ENCODE measurements around the gene DAB1. TPM values are rescaled to one million over a fixed set of nuclear protein-coding genes. Genes with fewer than 3 reads are reported as not detected.
"Not testable (repeated sequence)": the region's sequence is repeated elsewhere in the genome, so short reads cannot be mapped to it uniquely, and the experiment has no call there.

The DAB1 gene
- total RNA-seq, 2 donors from 2014 or later, result 0.91 to 1.8 TPM

DNA sequence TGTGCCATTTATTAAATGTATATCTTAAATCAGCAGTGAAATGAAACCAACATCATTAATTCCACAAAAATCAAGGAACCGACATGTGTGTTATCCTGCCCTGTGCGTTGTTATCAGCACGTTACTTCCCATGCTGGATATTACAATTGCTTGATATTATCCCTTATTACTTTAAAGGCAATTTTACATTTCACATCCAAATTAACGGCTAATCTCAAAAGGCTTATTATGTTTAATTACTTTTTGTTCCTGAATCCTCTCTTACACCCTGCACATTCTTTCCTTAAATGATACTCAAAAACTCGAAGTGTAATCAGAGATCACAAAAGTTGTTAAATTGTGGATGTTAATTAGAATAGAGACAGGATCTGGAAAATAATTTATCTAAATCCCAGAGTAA is 167.9 kb downstream of the DAB1 start:
- DNase-seq, result no peak
- intact Hi-C loops (cut with DNase I), result loop anchor here in 1 of 2 donors (5.0 kb wide), 1 partner anchor 211 kb away; no protein-coding TSS in a partner anchor
- no peak for ATAC-seq

DNA sequence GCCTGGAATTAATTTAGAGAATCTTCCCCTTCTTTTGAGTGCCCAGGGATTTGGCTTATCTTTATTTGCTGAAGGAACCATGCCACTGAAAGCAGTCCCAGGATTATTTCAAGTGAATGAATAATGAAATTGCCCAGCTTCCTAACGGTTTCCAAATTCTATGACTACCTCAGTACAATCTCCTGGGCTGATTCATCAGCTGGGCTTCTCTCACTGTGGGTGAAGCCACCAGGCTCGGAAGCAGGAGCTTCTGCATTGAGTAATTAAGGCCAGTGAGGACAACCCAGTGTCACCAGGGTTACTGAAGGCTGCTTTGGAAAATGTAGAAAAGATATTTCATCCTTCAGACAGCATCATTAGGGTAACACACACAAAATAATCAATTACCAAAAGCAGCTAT is 169.8 kb downstream of the DAB1 start:
- no peak for DNase-seq
- intact Hi-C loops (cut with DNase I), result no loop called here
- peak in 1 of 2 donors; percentile 84 for ATAC-seq

GRCh38 chr1:57252597-57253294 is 171.1 kb downstream of the DAB1 start:
- intact Hi-C loops (cut with DNase I), result no loop called here
- ATAC-seq (peak in 1 of 2 donors; percentile 57), DNase-seq (no peak)

- DNase-seq (no peak), ATAC-seq (no peak)
- intact Hi-C loops (cut with DNase I), result no loop called here
These were observed 173.8 kb downstream of the DAB1 start for GRCh38 chr1:57250021-57250420.

DNA sequence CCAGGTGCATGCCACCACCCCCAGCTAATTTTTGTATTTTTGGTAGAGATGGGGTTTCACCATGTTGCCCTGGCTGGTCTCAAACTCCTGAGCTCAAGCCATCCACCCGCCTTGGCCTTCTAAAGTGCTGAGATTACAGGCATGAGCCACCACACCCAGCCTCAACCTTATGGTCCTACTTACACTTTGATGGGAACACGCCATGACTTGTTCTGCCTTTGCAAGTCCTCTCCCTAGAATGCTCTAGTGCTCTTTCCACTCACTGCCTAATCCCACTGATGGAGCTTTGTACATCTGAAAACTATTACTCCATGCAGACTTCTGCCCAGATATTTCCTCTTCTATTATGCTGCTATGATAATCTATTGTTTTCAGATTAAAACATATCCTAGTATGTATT is 174.3 kb downstream of the DAB1 start:
- DNase-seq (no peak), ATAC-seq (no peak)
- intact Hi-C loops (cut with DNase I), result no loop called here

GRCh38 chr1:57248830-57249229 is 175.0 kb downstream of the DAB1 start:
- DNase-seq, result no peak
- intact Hi-C loops (cut with DNase I), result no loop called here
- ATAC-seq, result no peak

- intact Hi-C loops (cut with DNase I), result no loop called here
These were observed 185.6 kb downstream of the DAB1 start for GRCh38 chr1:57238233-57238781.

DNA sequence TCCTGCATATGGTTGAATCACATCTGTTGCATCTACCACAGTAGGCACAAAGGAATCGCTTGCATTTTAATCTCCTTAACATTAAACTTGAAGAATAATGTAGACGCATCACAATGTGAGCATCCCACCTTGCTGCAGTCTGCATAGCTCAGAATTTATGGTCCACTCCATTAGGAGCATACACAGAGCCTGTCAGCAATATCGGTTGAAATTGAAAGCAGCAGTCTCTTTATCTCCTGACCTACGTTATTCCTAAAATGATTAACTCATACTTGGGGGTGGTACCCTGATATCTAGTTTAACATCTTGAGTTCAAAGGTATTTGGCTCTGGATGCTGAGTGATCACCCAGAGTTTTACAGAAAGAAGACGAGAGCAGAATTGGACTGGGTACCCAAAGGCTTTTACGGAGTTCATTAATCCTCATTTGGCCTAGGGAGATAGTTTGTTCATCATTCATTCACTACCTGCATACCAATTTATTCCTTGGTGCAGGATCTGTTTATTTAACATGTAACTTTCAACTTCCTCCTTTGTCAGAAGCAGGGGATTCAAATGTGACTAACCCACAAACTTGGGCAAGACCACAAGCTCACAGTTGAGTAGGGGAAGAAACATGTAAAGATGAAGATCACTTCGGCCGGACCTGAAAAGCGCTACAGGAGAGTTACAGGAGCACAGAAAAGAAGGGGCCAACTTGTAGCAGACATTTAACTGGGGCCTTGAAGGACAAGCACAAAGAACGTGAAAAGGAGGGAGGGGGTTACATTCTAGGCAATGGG is 187.9 kb downstream of the DAB1 start:
- intact Hi-C loops (cut with DNase I), result no loop called here
- no peak for ATAC-seq
- no peak for DNase-seq

More at GRCh38 chr1:57238233-57238781, 185.6 kb downstream of the DAB1 start:
- DNase-seq, result no peak
- ATAC-seq, result peak in 1 of 2 donors; percentile 62

DNA sequence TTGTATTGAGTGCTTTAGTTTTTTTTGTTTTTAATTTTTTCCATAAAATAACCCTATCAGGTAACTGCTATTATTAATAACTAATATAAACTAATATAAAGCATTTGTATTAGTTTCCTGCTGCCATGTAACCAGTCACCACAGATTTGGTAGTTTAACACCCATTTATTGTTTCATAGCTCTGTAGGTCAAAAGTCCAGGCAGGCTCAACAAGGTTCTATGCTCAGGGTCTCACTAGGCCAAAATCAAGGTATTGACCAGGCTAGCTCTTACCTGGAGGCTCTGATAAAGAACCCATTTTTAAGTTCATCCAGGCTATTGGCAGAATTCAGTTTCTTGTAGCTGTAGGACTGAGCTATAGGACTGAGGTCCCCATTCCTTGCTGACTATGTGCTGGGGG is 189.4 kb downstream of the DAB1 start:
- ATAC-seq (no peak), DNase-seq (no peak)
- intact Hi-C loops (cut with DNase I), result no loop called here

DNA sequence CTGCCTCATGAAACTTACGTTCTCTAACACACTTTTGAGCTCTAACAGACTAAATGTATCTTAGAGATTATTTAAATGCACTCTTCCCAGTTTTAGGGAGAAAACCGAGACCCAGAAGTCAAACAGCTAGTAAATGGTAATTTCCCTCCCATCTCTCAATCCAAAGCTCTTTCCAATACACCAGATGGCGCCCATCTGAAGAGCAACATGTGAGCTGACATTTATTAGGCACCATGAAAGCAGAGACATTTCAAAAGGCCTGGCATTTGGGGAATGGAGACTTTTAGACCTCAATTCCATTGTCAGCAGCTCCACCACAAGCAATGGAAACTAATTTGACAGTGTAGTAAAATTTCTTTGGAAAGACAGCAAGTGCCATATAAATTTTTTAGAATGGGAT is 191.4 kb downstream of the DAB1 start:
- DNase-seq (no peak), ATAC-seq (no peak)
- intact Hi-C loops (cut with DNase I), result no loop called here

- intact Hi-C loops (cut with DNase I), result no loop called here
- DNase-seq (no peak), ATAC-seq (no peak)
These were observed 193.9 kb downstream of the DAB1 start for GRCh38 chr1:57229998-57230397.

DNA sequence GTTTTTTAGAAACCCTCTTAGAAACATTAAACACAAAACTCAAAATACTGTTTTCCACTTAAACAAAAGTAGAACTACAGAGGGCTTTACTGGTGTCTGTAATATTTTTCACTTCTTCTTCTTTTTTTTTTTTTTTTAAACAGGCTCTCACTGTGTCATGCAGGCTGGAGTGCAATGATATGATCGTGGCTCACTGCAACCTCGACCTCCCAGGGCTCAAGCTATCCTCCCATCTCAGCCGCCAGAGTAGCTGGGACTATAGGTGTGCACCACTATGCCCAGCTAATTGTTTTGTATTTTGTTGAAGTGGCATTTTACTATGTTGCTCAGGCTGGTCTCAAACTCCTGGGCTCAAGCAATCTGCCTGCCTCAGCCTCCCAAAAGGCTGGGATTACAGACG is 194.8 kb downstream of the DAB1 start:
- DNase-seq (no peak), ATAC-seq (no peak)
- intact Hi-C loops (cut with DNase I), result no loop called here

- DNase-seq, result no peak
- intact Hi-C loops (cut with DNase I), result no loop called here
- ATAC-seq, result no peak
These were observed 201.1 kb downstream of the DAB1 start for GRCh38 chr1:57222801-57223200.

GRCh38 chr1:57222307-57222706 is 201.6 kb downstream of the DAB1 start:
- ATAC-seq (no peak), DNase-seq (no peak)
- intact Hi-C loops (cut with DNase I), result no loop called here

- intact Hi-C loops (cut with DNase I); DNase-seq: not testable (repeated sequence)
These were observed 203.0 kb downstream of the DAB1 start for GRCh38 chr1:57220905-57221304.

DNA sequence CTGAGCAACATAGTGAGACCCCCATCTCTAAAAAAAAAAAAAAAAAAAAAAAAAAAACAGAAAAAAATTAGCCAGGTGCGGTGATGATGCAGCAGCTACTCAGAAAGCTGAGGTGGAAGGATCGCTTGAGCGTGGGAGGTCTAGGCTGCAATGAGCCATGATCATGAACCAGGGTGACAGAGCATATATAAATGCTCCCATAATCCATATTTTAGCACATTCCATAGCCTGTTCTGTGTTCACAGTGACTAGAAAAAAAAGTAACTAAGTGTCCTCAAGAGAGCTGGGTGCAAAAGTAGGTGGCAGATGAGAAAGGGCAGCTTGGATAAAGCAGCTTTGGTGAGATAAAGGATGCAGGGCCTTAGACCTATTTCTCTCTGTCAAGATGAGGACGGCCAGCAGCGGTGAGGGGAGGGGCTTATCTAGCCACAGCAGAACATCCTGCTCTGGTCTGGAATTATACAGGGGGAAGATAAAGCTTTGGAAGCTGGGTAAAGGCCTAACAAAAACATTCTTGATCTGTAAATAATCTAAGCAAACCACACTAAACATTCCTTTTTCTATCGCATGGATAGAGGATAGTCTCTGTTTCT is 205.3 kb downstream of the DAB1 start:
- DNase-seq (no peak), ATAC-seq (peak in 1 of 2 donors; percentile 77)
- intact Hi-C loops (cut with DNase I), result no loop called here

More at GRCh38 chr1:57220905-57221304, 203.0 kb downstream of the DAB1 start:
- not testable (repeated sequence) for ATAC-seq

DNA sequence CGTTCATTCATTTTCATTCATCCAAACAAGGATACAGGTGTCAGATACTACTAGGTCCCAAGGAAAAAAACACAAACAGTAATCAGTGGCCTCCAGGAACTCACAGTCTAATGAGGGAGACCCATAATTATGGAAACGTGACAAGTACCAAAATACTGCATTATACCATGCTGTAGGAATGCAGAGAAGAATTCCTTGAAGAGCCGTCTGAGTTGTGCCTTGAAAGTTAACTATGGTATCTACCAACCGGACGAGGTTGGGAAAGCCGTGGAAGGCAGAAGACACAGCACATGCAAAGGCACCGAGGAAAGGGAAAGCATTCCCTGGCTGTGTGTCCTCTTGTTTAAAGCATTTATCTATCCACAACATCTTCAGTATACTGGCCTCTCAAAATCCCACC is 206.0 kb downstream of the DAB1 start:
- intact Hi-C loops (cut with DNase I), result no loop called here
- DNase-seq (no peak), ATAC-seq (no peak)

DNA sequence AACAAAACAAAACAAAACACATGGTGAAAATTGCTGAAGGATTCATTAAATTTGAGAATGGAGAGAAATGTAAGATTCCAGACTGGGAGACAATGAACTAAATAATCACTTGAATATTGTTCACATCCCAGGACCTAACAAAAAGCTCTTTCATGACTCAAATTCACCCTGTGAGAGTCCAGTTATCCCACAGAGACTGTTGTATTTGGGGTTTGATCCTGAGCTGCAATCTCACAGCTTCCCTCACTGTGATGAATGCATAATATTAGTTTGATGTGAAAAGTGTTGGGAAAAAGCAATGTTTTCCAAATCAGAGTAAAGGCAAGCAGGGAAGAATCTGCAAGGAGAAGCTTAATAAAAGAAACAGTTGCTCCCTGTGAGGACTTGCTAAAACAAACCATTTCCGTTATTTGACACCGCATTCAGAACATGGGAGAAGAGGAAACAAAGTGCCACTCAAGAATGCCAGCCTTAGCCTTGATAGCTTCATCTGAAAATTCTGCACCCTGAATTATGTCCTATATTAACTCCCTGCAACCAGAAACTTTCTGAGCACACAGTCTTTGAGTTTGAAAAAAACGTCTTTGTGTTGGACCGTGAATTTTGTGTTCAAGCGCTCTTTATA is 208.8 kb downstream of the DAB1 start:
- DNase-seq (no peak), ATAC-seq (no peak)
- intact Hi-C loops (cut with DNase I), result no loop called here

- no peak for DNase-seq
- no peak for ATAC-seq
- intact Hi-C loops (cut with DNase I), result no loop called here
These were observed 213.0 kb downstream of the DAB1 start for GRCh38 chr1:57210881-57211280.

- DNase-seq (no peak), ATAC-seq (no peak)
- intact Hi-C loops (cut with DNase I), result no loop called here
These were observed 214.4 kb downstream of the DAB1 start for GRCh38 chr1:57209495-57209894.
